Fibroblast of lung (primary cell): Measurements from ENCODE around the gene FBXL17.

Experiments used
- CTCF ChIP-seq, 2 donors: IDR thresholded peaks in 1 of 2; conservative IDR thresholded peaks in 1 of 2; 1 replicate in 1 of 2; 2 replicates in 1 of 2; pipeline ENCODE4 v1.5.1; 2011 to 2012; ENCODE audit warnings: low read length in 2 of 2, control low read depth in 1 of 2, inconsistent platforms in 1 of 2, low read depth in 1 of 2, mild to moderate bottlenecking in 1 of 2
- EZH2 ChIP-seq: IDR thresholded peaks from 2 replicates; pipeline ENCODE4 v1.5.1; 2012; ENCODE audit warnings: low read length, control low read depth, mild to moderate bottlenecking; ENCODE audit errors: missing control alignments

- no peak for TF ChIP-seq CTCF (conservative IDR thresholded peaks at IDR 0.05 in 1 of 2, IDR thresholded peaks at IDR 0.05 in 1 of 2; ENCODE audit: low read depth in 1 of 2, low read length in 2 of 2)
- no peak for TF ChIP-seq EZH2
Observed at GRCh38 chr5:108024986-108025385, 356.9 kb downstream of the FBXL17 start.
